H4 (cell line): ENCODE data around the gene KCNE1. TPM values are rescaled to one million over a fixed set of nuclear protein-coding genes. Genes with fewer than 3 reads are reported as not detected.
"Not testable (repeated sequence)": the region's sequence is repeated elsewhere in the genome, so short reads cannot be mapped to it uniquely, and the experiment has no call there.

ENCODE experiments used
- DNase-seq: peaks from one replicate; pipeline ENCODE4 v3.0.0-alpha.2; 2015; ENCODE audit warnings: low spot score
- total RNA-seq: library from RNA; depleted of rRNA; stranded (reverse); fragments of >200 nt; shearing (Covaris generic); gene quantifications from 2 replicates; pipeline ENCODE4 v1.2.3, GENCODE V29; 2014

Gene KCNE1
- total RNA-seq, 1 experiment from 2014 or later: not detected

DNA sequence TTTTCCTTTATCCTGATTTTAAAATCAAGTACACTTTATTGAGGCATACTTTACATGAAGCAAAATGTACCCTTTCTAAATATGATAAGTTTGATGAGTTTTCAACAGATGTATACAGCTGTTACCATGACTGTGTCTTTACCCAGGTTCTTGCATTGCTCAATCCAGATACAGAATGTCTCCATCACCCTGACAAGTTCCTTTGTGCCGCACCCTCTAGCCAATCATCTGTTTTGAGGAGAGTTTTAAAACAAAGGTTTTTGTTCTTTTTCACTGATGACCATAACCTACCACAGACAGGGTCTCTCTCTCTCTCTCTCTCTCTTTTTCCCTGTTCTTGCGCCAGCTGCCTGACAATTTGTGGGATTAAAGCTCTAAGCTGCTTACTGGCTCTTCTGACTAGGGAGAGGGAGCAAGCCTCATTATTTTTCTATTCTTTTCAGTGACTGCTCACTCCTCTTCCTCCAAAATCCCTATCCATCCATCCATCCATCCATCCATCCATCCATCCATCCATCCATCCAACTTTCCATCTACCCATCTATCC is 1.2 kb upstream of the KCNE1 start:
- no peak for DNase-seq

DNA sequence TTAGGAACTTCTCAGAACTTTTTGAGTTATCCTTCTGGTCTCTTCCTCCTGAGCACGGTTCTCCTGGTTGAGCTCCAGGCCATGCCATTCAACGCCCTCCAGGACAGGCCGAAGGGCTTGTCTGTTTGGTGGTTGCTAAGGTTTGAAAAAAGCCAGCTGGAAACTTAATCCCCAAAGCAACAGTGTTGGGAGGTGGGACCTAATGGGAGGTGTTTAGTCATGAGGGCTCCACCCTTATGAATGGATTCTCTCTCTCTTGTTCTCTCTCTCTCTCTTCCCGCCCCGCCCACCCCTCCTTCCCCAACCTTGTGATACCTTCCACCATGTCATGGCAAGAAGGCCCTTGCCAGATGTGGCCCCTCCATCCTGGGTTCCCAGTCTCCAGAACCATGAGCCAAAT is 829 bp downstream of the KCNE1 start:
- no peak for DNase-seq

DNA sequence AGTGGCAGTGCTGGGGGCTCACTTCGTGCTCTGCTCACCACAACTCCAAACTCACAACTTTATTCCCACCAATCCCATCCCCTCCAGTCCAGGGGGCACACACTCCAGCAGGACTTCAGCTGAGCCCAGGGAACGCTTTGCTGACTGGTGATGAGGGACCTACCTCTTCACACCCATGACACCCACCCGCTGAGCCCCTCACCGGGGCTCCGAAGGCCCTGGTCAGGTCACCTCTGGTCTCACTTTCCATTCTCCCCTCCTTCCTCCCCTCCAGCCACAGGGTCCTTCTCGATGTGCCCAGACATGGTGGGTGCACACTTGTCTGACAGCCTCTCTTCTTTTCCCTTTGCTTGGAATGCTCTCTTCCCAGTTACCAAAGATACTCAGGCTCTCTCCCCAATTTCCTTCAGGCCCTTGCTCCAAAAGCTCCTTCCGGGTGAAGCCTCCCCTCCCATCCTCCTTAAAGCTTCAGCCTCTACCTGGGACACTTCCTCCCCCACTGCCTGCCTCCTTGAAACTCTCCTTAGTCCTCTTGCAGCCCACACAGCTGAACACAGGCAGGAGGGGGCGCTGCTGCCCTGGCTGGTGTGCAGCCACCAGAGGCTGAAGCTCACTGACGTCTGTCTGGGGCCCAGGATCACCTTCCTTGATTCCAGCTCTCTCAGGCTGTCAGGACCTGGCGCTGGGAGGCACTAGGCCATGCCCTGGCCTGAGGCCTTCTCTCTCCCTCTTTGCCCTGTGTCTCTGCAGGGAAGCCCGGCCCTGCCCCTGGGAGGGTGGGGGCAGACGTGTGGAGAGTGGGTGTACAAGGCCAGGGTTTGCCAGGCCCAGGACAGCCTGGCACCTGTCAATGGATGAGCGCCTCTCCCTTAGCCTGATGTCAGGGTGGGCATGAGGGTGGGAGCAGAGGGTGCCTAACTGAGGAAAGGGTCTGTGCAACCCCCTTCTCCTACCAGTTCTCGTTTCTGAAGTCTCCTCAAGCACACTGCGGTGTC is 1.6 kb downstream of the KCNE1 start:
- peak; percentile 35 for DNase-seq

DNA sequence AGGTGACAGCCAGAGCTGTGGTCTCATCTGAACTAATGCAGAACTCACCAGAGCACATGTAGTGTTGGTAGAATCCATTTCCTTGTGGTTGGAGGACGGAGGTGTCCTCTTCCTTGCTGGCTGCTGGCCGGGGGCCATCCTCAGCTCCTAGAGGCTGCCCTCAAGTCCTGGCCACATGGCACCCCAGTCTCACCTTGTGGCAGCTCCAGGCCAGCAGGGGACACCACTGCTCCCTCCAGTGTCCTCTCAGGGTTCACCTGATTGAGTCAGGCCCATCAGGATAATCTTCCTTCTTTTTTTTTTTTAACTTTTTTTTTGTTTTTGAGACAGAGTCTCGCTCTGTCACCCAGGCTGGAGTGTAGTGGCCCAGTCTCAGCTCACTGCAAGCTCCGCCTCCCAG is 2.9 kb downstream of the KCNE1 start:
- DNase-seq: no peak

DNA sequence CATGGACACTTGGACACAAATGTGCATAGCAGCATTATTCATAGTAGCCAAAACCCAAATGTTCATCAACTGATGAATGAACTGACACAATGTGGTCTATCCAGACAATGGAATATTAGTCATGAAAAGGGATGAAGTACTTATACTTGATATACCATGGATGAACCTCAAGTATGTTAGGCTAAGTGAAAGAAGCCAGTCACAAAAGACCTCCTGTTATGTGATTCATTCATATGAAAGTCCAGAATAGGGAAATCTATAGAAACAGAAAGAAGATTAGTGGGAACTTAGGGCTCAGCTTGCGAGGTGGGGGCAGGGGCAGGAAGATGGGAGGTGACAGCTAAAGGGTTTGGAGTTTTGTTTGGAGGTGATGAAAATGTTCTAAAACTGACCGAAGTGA is 7.4 kb downstream of the KCNE1 start:
- DNase-seq: no peak

DNA sequence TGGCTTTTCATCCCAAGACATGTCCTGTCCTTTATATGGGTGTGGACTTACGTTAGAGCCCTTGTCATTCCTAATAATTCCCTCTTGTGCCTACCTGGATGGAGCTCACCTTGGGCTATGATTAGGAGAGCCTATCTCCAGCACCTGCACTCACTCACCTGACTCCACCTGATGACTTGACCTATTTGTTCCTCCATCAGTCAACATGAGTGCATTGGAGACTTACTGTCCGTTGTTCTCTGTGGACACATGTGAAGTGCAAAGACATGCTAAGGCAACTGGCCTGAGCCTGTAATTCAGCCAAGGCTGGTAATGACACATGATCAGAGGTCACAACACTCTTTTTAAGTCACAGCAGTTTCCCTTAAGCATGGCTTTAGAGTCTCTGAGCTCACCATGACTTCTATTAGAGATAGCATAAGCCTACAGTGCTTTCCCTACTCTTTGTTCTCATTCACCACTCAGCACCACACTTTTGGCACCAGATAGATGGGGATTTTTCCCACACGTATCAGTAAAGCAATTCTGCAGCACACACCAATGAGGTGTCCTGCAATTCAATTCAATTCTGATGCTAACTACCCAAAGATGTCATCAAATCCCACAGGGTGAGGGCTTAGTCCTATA is 9.4 kb downstream of the KCNE1 start:
- DNase-seq: no peak

DNA sequence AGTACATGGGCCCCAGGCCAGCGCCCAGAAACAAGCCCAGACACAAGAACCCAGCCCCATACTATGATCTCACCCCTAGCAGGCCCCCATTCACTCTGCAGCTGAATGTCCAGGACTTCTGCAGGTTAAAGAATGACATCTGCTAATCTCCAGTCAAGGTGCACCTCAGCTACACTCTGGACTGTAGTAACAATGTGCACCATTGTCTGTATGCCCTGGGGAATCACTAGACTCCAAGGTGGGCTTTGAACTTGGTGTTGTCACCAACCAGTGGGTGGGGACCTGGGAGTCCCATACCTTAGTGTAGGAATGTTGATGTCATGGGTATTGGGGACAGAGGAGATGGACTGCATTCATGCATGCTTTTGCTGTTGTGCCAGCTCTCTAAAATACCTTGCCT is 10.3 kb downstream of the KCNE1 start:
- no peak for DNase-seq

DNA sequence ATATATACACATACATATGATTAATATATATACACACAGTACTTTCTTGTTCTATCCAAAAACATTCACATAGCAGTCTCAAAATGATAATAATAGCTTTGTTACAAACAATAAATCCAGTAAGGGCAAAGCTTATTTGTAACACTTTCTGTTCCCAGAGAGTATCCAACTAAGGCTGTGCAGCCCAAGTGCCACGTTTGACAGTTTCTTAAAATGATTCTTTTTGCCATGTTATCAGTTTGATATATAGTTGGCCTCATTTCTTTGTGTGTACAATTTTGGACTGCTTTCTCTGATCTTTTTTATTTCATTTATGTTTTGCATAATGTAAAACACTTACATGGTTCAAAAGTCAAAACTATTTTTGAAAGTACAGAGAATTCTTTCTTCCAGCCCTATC is 11.8 kb downstream of the KCNE1 start:
- DNase-seq: no peak

DNA sequence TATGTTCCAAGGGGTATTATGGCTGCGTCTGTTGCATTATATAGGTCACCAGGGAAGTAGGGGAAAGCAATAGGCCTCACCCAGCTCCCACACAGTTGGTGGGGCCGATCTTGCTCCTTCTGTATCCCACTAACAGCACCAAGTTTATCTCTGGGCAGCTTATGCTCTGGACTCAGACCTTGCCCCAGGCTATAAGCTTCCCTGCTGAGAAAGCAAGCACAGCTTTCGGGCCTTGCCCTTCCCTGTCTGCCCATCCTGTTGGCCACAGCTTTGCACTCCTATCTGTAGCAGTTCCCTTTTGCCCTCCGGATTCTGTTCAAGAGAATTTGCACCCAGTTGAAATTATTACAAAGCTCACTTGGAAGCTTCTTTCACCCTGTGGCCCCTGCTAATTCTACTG is 12.9 kb downstream of the KCNE1 start:
- DNase-seq: no peak

DNA sequence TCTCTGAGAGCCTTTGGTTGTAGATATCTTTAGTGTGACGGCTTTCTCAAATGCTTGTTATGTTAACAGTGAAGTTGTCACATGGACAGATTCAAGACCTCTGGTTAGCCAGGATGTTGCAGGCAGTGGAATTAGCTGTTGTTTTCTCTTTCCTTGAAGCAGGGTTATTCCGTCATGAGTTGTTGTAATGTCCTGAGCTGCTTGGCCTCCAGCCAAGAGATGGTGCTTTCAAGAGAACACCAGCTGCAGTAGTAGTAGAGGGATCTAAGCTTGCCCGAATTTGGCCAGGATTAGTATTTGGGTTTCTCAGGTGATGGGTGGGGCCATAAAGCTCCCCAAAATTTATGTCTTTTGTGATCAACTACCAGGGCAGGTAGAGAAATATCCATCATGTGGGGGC is 13.4 kb downstream of the KCNE1 start:
- DNase-seq: no peak

DNA sequence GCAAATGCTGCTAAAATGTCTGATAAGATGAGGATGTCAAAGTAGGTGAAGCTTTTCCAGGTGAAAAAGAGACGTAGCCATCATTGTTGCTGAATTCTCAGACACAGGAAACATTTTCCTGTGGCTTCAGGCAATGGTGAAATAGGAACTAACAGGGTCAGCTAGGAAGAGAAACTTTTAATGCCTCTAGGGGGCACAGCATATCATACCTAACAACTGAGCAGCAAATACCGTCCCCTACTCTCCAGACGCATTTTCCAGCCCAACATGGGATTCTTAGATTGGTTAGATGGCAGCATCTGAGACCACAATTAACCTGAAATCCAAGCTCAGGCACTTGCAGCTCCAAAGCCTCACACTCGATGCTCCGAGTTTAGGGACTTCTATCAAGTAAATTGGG is 28.2 kb downstream of the KCNE1 start:
- not testable (repeated sequence) for DNase-seq

DNA sequence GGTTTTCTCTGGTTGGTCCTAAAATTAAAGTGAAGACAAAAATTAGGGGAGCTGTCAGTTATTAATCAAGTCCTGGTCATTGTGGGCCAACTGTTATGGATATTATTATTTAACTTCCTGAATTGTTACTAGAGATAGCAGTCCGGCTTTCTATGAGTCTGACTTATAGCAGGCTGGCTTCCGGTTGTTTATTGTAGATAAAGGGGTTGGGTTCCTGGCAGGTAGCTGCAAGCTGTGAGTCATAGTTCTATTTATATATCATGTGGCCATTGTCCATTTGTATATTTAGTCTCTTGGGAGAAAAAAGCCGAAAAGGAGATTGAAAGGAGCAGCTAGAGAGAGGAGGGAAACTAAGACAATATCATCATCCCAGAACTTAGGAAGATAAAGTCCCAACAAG is 28.6 kb downstream of the KCNE1 start:
- DNase-seq: not testable (repeated sequence)

DNA sequence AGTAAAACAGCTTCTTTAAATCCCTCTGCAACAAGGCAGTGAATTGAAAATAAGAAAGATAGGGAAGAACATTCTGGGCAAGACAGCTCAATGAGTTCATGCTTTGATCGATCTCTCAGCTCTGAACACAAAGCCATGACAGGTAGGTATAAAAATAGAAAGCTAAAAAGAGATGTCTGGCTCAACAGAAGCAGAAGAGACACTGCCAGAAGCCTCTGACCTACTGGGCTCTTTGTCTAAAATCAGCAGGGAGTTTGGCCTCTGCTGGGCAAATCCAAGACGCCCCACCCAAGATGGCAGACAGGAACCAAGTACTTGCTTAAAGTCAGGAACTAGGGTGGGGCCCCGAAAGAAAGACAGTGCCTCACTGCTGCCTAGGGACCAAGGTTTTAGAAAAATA is 44.7 kb downstream of the KCNE1 start:
- not testable (repeated sequence) for DNase-seq

DNA sequence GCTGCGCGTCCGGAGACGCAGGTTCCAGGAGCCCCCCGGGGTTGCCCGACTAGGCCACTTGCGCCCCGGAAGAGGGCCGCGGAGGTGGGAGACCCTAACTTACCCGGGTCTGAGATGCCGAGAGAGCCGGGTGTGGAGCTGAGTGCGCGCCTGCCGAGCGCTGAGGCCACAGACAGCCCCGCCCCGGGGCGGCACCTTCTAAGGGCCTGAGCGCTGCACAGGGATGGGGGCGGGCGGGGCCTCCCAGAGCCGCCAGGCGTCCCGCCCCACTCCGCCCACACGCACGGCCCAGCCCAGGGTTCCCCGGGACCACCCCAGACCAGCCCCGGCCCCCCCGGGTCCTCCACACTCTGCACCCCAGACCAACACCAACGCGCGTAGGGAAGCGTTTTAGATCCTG is 52.6 kb downstream of the KCNE1 start:
- DNase-seq: not testable (repeated sequence)

DNA sequence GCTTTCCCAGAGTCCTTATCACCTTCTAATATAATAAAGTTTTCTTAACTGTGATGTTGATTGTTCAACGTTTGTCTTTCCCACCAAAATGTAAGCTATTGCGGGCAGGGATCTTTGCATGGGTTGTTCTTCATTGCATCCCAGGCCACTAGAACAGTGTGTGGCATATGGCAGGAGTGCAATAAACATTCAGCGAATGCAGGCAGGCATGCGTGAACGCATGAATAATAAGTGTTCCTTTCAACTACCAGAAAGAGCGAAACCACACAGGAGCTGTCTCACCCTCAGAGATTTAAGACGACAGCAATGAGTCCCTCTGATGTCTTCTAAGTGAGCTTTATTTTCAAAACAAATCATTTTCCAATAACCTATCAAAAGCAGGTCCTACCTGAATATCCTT is 53.7 kb downstream of the KCNE1 start:
- not testable (repeated sequence) for DNase-seq

DNA sequence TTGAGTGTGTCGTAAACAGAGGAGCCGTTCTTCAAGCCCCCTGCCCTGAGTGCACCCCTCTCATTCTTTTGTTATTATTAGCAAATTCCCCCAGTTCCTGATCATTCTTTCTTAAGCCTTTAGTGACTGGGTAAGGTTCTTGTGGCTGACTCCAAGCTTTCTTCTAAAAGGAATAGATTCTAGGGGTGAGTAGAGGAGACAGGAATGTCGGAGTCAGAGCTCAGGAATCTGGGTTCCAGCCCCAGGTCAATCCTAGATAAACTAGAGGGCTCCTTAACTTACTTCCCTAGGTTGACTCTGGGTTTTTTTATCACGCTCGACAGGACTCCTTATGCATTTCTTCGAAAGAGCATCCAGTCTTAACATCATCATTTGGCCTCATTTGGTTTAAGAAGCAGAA is 55.8 kb downstream of the KCNE1 start:
- DNase-seq: not testable (repeated sequence)

DNA sequence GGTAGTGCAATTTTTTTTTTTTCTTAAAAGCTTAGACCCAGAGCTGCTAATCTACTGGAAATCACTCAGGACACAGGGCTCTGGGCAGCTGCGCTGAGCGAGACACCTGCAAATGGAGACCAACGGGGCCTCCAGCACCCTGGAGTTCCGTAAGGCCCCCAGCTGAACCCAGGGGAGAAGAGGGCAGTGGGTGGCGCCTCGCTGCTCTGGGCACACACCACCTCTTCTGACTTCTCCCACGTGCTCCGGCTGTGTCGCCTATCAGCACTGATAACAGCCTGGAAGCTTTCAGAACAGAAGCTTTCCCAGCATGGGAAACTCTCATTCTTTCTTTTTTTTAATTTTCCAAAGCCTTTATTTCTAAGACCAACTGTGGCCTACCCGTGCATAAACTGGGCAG is 56.4 kb downstream of the KCNE1 start:
- DNase-seq: not testable (repeated sequence)

DNA sequence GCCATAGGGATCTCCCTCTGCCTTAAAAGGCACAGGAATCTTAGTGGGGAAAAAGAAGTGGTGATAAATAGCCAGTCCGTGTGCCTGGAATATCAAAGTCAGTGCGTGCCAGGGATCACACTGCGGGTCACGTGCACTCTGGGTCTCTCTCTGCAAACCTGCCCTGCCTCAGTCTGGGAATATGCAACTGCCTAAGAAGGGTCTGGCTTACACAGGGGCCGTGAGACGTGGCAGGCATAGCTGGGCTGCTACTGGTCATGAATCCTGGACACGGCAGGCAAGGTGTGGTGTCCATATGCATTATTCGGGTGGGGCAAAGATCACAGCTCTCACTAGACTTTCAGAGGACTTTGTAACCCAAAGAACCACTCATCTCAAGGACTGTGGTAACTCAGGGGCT is 65.0 kb downstream of the KCNE1 start:
- not testable (repeated sequence) for DNase-seq

DNA sequence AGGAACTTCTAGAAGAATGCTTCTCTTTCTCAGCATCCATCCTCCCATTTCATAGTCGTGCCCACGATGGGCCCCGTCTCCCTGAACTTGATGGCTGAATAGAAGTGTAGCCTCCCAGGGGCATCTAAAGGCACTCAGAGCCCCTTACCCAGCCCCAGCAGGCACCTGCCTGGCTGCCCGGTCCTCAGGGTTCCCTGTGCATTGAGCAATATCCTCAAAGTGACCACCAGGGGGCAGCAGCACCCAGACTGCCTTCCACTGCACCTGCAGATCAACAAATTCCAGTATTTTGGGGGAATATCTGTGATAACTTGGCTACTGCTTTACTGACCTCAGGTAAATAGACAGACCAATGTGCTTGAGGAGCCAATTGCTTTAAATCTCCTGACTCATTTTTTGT is 68.5 kb downstream of the KCNE1 start:
- DNase-seq: not testable (repeated sequence)

DNA sequence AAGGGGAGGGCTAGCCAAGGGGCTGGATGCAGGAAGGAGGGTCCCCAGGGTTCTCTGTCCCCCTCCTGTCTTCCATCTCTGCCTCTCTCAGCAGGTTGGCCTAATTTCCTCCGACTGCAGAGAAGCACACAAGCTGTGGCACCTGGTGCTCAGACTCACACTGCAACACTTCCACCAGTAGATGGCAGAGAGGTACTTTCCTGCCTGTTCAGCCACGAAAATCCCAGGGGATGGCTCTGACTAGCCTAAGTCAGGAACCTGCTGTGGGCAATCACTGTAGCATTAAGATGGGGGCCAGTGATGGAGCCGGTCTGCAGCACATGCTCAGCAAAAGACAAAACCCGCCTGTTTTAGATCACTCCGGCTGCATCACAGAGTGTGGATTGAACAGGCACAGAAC is 82.3 kb downstream of the KCNE1 start:
- DNase-seq: not testable (repeated sequence)

DNA sequence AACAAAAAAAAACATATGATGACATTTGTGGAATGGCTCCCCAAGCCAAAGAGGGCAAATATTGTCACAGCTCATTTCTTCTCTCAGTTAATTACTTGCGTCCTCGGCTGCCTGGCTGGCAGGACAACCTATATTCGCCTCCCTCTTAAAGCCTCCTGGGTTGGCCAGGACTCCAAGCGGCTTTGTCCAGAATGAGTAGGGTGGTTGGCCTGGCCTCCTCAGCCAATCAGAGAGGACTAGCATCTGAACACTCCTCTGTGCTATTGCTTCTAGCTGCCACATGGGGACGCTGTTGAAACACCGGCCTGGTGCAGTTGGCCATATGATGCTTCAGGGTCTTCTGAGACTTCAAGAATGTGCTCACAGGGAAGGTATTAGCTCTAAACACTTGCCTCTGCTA is 83.6 kb downstream of the KCNE1 start:
- DNase-seq: not testable (repeated sequence)

DNA sequence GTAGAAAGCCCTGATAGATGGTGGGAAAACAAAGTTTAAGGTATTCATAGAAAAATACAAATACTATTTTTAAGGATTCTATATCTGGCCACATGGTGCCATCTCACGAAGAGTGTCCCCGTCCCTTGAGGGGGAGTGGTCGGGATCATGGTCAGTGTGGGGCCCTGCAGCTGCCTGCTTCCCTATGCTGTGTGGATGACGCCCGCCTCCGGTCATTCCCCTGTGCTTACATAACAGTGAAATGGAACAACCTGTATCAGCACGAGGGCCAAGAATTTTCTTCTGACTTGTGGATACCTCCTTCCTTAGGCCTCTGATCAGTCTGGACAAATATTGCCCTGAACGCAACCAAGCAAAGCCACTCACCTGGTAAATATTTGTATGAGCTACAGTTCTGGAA is 84.7 kb downstream of the KCNE1 start:
- not testable (repeated sequence) for DNase-seq

DNA sequence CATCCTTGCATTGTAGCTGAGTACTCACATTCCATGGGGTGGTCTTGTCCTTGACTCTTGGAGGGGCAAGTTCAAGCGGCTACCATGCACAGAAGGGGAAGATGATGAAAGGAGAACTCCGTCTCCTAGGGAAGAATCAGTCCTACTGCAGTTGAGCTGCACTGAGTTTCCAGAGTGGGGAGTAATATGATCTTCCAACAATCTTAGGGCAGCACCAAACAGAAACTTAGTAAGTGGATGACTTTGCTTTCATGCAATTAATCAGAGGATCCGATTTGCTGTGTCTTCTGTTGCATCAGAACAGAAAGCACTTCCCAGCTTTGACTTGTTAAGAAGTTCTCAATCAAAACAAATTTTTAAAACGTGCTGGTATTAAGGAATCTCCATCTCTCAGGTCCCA is 88.2 kb downstream of the KCNE1 start, which contains the start of gene SMIM34:
SMIM34 (minus strand) TSS at position 147 of the 400 bp plus-strand sequence; CDS start at position 35, 112 bp downstream.
- DNase-seq: not testable (repeated sequence)
